K562 (cell line): Measurements from ENCODE around the gene LPIN1. TPM values are rescaled to one million over a fixed set of nuclear protein-coding genes. Genes with fewer than 3 reads are reported as not detected.

Experiments used
- ATAC-seq: fragments of 200-7000 bp; cut with Tn5 transposase; 3 replicates; pipeline ENCODE4 v1.9.1; 2020; ENCODE audit warnings: moderate library complexity
- BruUV-seq: library from RNA; stranded (reverse); fragments of 400-500 nt; replicated peaks from 2 replicates; lab custom pipeline; 2021; lab: Mats Ljungman, UMichigan
- CTCF ChIA-PET: fragments of 300-600 bp; formaldehyde crosslinking; extraction: SDS; loops from one replicate; lab custom pipeline; 2021; ENCODE audit warnings: low intra/inter-chr PET ratio; lab: Yijun Ruan, JAX
- POLR2A ChIA-PET: fragments of 300-600, 350-650 bp; sonication (Branson Sonifier 250); formaldehyde crosslinking; extraction: SDS; loops from one replicate; lab custom pipeline; 2021; ENCODE audit warnings: antibody characterized with exemption, inconsistent platforms; lab: Yijun Ruan, JAX
- DNase-seq, 4 experiments: peaks; one replicate each; pipeline versions ENCODE4 v3.0.0 to v3.0.0-alpha.2; 2011 to 2018; ENCODE audit warnings: low spot score in 3 of 4, mixed read lengths in 3 of 4; ENCODE audit errors: extremely low read depth in 1 of 4
- FAIRE-seq: peaks from 2 replicates; lab custom pipeline; 2011; peaks lifted over from hg19 to GRCh38; lab: Jason Lieb, UNC
- H2AFZ ChIP-seq: 2 replicates; pipeline ENCODE4 v1.6.0; 2011; ENCODE audit warnings: low read depth, low read length, control low read depth, inconsistent platforms
- H3K27ac ChIP-seq: fragments of 200-600 bp; 3 replicates; pipeline ENCODE4 v1.8.0; 2011; ENCODE audit warnings: low read depth, mild to moderate bottlenecking, control low read depth, inconsistent platforms, low read length, moderate library complexity, mixed read lengths; ENCODE audit errors: extremely low read depth
- H3K27me3 ChIP-seq, 2 experiments: fragments of 300-600 bp in 1 of 2; 2 replicates in 1 of 2; 3 replicates in 1 of 2; pipeline versions ENCODE4 v1.6.0 to v1.8.0; 2011; ENCODE audit warnings: inconsistent platforms in 2 of 2, low read length in 2 of 2, mild to moderate bottlenecking in 1 of 2, mixed read lengths in 1 of 2, moderate library complexity in 1 of 2; ENCODE audit not compliant: control insufficient read depth in 2 of 2, insufficient read depth in 2 of 2
- H3K36me3 ChIP-seq: fragments of 300-600 bp; 3 replicates; pipeline ENCODE4 v1.8.0; 2011; ENCODE audit warnings: mild to moderate bottlenecking, low read length, inconsistent platforms; ENCODE audit not compliant: control insufficient read depth, insufficient read depth
- H3K4me1 ChIP-seq, 2 experiments: fragments of 200-600 bp in 1 of 2; replicated peaks in 1 of 2; 2 replicates in 1 of 2; 3 replicates in 1 of 2; pipeline versions ENCODE4 v1.5.1 to v1.8.0; 2011; ENCODE audit warnings: inconsistent platforms in 2 of 2, low read length in 2 of 2, mild to moderate bottlenecking in 1 of 2, mixed read lengths in 1 of 2, moderate library complexity in 1 of 2; ENCODE audit not compliant: control insufficient read depth in 2 of 2, insufficient read depth in 2 of 2
- H3K4me2 ChIP-seq: 2 replicates; pipeline ENCODE4 v1.6.1; 2011; ENCODE audit warnings: low read length, control low read depth, inconsistent platforms, mixed read lengths; ENCODE audit not compliant: insufficient read depth
- H3K4me3 ChIP-seq: fragments of 200-600 bp; sonication (generic), shearing (Covaris generic); 2 replicates; pipeline ENCODE4 v1.5.1; 2016; ENCODE audit warnings: control low read depth, inconsistent platforms
- H3K79me2 ChIP-seq: fragments of 200-600 bp; 3 replicates; pipeline ENCODE4 v1.8.0; 2011; ENCODE audit warnings: low read length, inconsistent platforms; ENCODE audit not compliant: control insufficient read depth, insufficient read depth
- H3K9ac ChIP-seq, 2 experiments: 2 replicates each; pipeline versions ENCODE4 v1.6.0 to v1.6.1; 2011; ENCODE audit warnings: low read depth in 2 of 2, low read length in 2 of 2, control low read depth in 1 of 2, inconsistent platforms in 1 of 2, mild to moderate bottlenecking in 1 of 2, mixed read lengths in 1 of 2; ENCODE audit not compliant: insufficient read depth in 1 of 2
- H3K9me1 ChIP-seq: one replicate; pipeline ENCODE4 v1.6.0; 2011; ENCODE audit warnings: inconsistent platforms, mild to moderate bottlenecking, low read length, moderate library complexity; ENCODE audit not compliant: control insufficient read depth, insufficient read depth
- H3K9me3 ChIP-seq: replicated peaks from 2 replicates; pipeline ENCODE4 v1.5.1; 2011; ENCODE audit warnings: low read depth, low read length, inconsistent platforms; ENCODE audit not compliant: control insufficient read depth, insufficient read depth
- H4K20me1 ChIP-seq: replicated peaks from 2 replicates; pipeline ENCODE4 v1.6.1; 2011; ENCODE audit warnings: low read length, inconsistent platforms, mixed read lengths; ENCODE audit not compliant: control insufficient read depth, insufficient read depth
- HDAC3 ChIP-seq: fragments of 450-650 bp; IDR thresholded peaks from 2 replicates; pipeline ENCODE4 v1.6.1; 2018; ENCODE audit warnings: borderline replicate concordance, mild to moderate bottlenecking, moderate library complexity; ENCODE audit not compliant: partially characterized antibody
- ZNF324 ChIP-seq: fragments of 250-450 bp; sonication (Bioruptor Pico); IDR thresholded peaks from 2 replicates; pipeline ENCODE4 v1.4.0; 2020; ENCODE audit warnings: mild to moderate bottlenecking
- ZNF717 ChIP-seq: fragments of 250-450 bp; sonication (Bioruptor Pico); IDR thresholded peaks from 2 replicates; pipeline ENCODE4 v1.5.0; 2021
- ZNF77 ChIP-seq: fragments of 250-450 bp; sonication (Bioruptor Pico); IDR thresholded peaks from 2 replicates; pipeline ENCODE4 v1.5.0; 2020
- WGBS: fragments of 100-300 bp; shearing (Covaris generic); methylation state at CpG from one replicate; pipeline ENCODE4 v1.1.6; 2016; ENCODE audit warnings: low coverage, mixed read lengths; ENCODE audit not compliant: insufficient coverage; ENCODE audit errors: missing lambda C conversion rate; 5-methylcytosine and 5-hydroxymethylcytosine counted together
- in situ Hi-C: fragments of 300-500 bp; cut with MboI; formaldehyde crosslinking; loops from 4 replicates; pipeline ENCODE4 v1.15.0; 2018; ENCODE audit warnings: inconsistent platforms, mixed read lengths
- intact Hi-C: fragments of 100-400 bp; cut with micrococcal nuclease; formaldehyde crosslinking; loops from 2 replicates; pipeline ENCODE4 v1.14.2; 2022
- polyA plus RNA-seq, 8 experiments: library from polyadenylated mRNA; depleted of rRNA in 4 of 8; stranded (reverse) in 5 of 8; unstranded in 3 of 8; fragments of >200 nt; fragmentation: Nextera tagmentation in 2 of 8; fragmentation: Illumina TruSeq in 1 of 8; extraction: Ambion mirVana in 2 of 8; extraction: Trizol in 1 of 8; gene quantifications; 2 replicates each; pipeline versions ENCODE4 v1.2.1 to v1.2.3, GENCODE V29; 2011 to 2014; ENCODE audit warnings: inconsistent platforms in 1 of 8, missing spikeins in 1 of 8
- total RNA-seq, 7 experiments: library from RNA; depleted of rRNA in 6 of 7; stranded (reverse); fragments of >200 nt in 6 of 7; fragmentation: Illumina TruSeq in 2 of 7; extraction: Trizol in 2 of 7; gene quantifications; 2 replicates each; pipeline versions ENCODE4 v1.2.1 to v1.2.3, GENCODE V29; 2011 to 2021; ENCODE audit warnings: low replicate concordance in 1 of 7
- TF ChIP-seq, protein P1 (sequence below): sonication (generic); formaldehyde crosslinking; IDR thresholded peaks from 2 replicates; pipeline ENCODE4 v1.8.0; 2022; ENCODE audit warnings: missing genetic modification reagents, mild to moderate bottlenecking, borderline replicate concordance

The LPIN1 gene
- total and polyA plus RNA-seq, 9 of the 15 experiments (the other 6 are each of a cell fraction or from before 2014, with no cell fraction given), result 9.2 to 84.0 (median 27.8) TPM

DNA sequence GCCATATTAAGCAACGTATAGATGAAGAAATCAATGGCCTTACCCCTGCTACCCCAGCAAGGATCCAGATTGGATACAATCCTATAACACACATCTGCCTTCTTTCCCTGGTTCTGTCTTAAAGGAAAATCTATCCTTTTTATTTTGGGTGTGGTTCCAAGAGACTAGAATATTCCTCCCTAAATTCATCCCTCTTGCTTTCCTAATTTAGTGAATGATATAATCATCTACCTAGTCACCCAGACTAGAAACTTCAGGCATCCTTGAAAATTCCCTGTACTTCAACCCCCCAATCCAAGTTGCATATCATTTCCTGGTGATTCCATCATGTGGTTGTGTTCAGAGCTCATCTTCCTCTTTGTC lies 35.1 kb upstream of the LPIN1 start:
- no peak for DNase-seq

More for the DNA sequence above, 35.1 kb upstream of the LPIN1 start:
- in situ Hi-C loops (no loop called here), intact Hi-C loops (no loop called here)
- no peaks in the 10 kb centered on the region for H3K79me2 ChIP-seq
- WGBS, result 11% methylated on average over 1 of the region's 1 CpG
- H3K9me3 ChIP-seq, result no peaks in the 10 kb centered on the region
- no peaks in the 10 kb centered on the region for H3K9me1 ChIP-seq
- no peak overlapping the region for H3K4me3 ChIP-seq
- ATAC-seq, result no peak
- H3K4me2 ChIP-seq, result no peak overlapping the region
- peaks cover 4 to 44% of the 10 kb centered on the region in 2 experiments; a peak in 3 of 5 replicates for H3K27me3 ChIP-seq
- TF ChIP-seq ZNF77 (CRISPR knock-in tag) (no peak), ZNF324 (CRISPR knock-in tag) (no peak), ZNF717 (no peak), HDAC3 (no peak)
- TF ChIP-seq, protein P1, sequence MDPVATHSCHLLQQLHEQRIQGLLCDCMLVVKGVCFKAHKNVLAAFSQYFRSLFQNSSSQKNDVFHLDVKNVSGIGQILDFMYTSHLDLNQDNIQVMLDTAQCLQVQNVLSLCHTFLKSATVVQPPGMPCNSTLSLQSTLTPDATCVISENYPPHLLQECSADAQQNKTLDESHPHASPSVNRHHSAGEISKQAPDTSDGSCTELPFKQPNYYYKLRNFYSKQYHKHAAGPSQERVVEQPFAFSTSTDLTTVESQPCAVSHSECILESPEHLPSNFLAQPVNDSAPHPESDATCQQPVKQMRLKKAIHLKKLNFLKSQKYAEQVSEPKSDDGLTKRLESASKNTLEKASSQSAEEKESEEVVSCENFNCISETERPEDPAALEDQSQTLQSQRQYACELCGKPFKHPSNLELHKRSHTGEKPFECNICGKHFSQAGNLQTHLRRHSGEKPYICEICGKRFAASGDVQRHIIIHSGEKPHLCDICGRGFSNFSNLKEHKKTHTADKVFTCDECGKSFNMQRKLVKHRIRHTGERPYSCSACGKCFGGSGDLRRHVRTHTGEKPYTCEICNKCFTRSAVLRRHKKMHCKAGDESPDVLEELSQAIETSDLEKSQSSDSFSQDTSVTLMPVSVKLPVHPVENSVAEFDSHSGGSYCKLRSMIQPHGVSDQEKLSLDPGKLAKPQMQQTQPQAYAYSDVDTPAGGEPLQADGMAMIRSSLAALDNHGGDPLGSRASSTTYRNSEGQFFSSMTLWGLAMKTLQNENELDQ, result no peak
- no peak overlapping the region for H3K9ac ChIP-seq
- H3K4me1 ChIP-seq, result peaks cover 1 to 7% of the 10 kb centered on the region in 2 experiments; a peak in 4 of 5 replicates
- H4K20me1 ChIP-seq, result no peaks in the 10 kb centered on the region; the same call in 1 of the 2 replicates
- CTCF ChIA-PET, result no interaction called here
- H3K36me3 ChIP-seq, result no peaks in the 10 kb centered on the region
- no peak for FAIRE-seq
- POLR2A ChIA-PET, result interaction anchor here (0.6 to 0.7 kb wide), 2 partner anchors 19 to 128 kb away, joined by 3 read pairs; no protein-coding TSS in a partner anchor
- no peak overlapping the region for H2AFZ ChIP-seq
- H3K27ac ChIP-seq, result no peak overlapping the region
- no TSS peak for BruUV-seq
